ENCODE measurements around the gene SLC13A5. TPM values are rescaled to one million over a fixed set of nuclear protein-coding genes. Genes with fewer than 3 reads are reported as not detected.
"Not testable (repeated sequence)": the region's sequence is repeated elsewhere in the genome, so short reads cannot be mapped to it uniquely, and the experiment has no call there.

Gene SLC13A5
- total RNA-seq, 1 experiment from 2014 or later = not detected

GRCh38 chr17:6657633-6658287 is 55.4 kb downstream of the SLC13A5 start:
- Mint-ChIP-seq H3K9me3 (ENCODE audit: unreplicated experiment) (peaks cover 7% of the 10 kb centered on the region), H3K4me3 (ENCODE audit: unreplicated experiment) (no peak overlapping the region), H3K36me3 (ENCODE audit: insufficient read depth, unreplicated experiment) (no peaks in the 10 kb centered on the region), H3K27me3 (ENCODE audit: insufficient read depth, unreplicated experiment) (peaks cover 26% of the 10 kb centered on the region), H3K27ac (ENCODE audit: low read depth, unreplicated experiment) (no peak overlapping the region), H3K4me1 (ENCODE audit: insufficient read depth, unreplicated experiment) (peaks cover 34% of the 10 kb centered on the region)
- intact Hi-C loops (cut with micrococcal nuclease) = no loop called here
- POLR2A ChIA-PET = interaction anchor here (0.6 kb wide), 1 partner anchor 198 kb away, joined by 3 read pairs; no protein-coding TSS in a partner anchor
- DNase-seq (ENCODE audit: unreplicated experiment) = no peak
- CTCF ChIA-PET = interaction anchor here (1.0 kb wide), 2 partner anchors 9 to 186 kb away, joined by 3 to 4 read pairs; no protein-coding TSS in a partner anchor
- TF ChIP-seq CTCF (IDR thresholded peaks at IDR 0.05; ENCODE audit: unreplicated experiment) = no peak
- no TSS peak for BruUV-seq (replicated peaks)

- H3K4me3 Mint-ChIP-seq (ENCODE audit: unreplicated experiment); H3K9me3 Mint-ChIP-seq (ENCODE audit: unreplicated experiment); BruUV-seq (replicated peaks); DNase-seq (ENCODE audit: unreplicated experiment); intact Hi-C loops (cut with micrococcal nuclease); H3K36me3 Mint-ChIP-seq (ENCODE audit: insufficient read depth, unreplicated experiment); H3K27ac Mint-ChIP-seq (ENCODE audit: low read depth, unreplicated experiment): not testable (repeated sequence)
- POLR2A ChIA-PET = interaction anchor here (0.6 kb wide), 1 partner anchor 199 kb away, joined by 3 read pairs; no protein-coding TSS in a partner anchor
- peaks cover 26% of the 10 kb centered on the region for H3K27me3 Mint-ChIP-seq (ENCODE audit: insufficient read depth, unreplicated experiment)
- CTCF ChIA-PET = interaction anchor here (0.6 to 1.0 kb wide), 3 partner anchors 9 to 187 kb away, joined by 3 to 4 read pairs (median 3); no protein-coding TSS in a partner anchor
- peaks cover 38% of the 10 kb centered on the region for H3K4me1 Mint-ChIP-seq (ENCODE audit: insufficient read depth, unreplicated experiment)
These were observed 56.2 kb downstream of the SLC13A5 start for GRCh38 chr17:6656797-6657632.

GRCh38 chr17:6655732-6656361 is 57.3 kb downstream of the SLC13A5 start:
- POLR2A ChIA-PET; H3K27ac Mint-ChIP-seq (ENCODE audit: low read depth, unreplicated experiment); DNase-seq (ENCODE audit: unreplicated experiment); H3K36me3 Mint-ChIP-seq (ENCODE audit: insufficient read depth, unreplicated experiment); CTCF ChIA-PET; BruUV-seq (replicated peaks); intact Hi-C loops (cut with micrococcal nuclease); H3K9me3 Mint-ChIP-seq (ENCODE audit: unreplicated experiment): not testable (repeated sequence)
- H3K4me3 Mint-ChIP-seq (ENCODE audit: unreplicated experiment) = peak overlapping the region; percentile 63
- H3K27me3 Mint-ChIP-seq (ENCODE audit: insufficient read depth, unreplicated experiment) = peaks cover 19% of the 10 kb centered on the region
- peaks cover 38% of the 10 kb centered on the region for H3K4me1 Mint-ChIP-seq (ENCODE audit: insufficient read depth, unreplicated experiment)

- Mint-ChIP-seq H3K36me3 (ENCODE audit: insufficient read depth, unreplicated experiment) (peaks cover 8% of the 10 kb centered on the region), H3K4me3 (ENCODE audit: unreplicated experiment) (peak overlapping the region; percentile 63), H3K4me1 (ENCODE audit: insufficient read depth, unreplicated experiment) (peaks cover 36% of the 10 kb centered on the region), H3K9me3 (ENCODE audit: unreplicated experiment) (peaks cover 7% of the 10 kb centered on the region), H3K27me3 (ENCODE audit: insufficient read depth, unreplicated experiment) (peaks cover 12% of the 10 kb centered on the region), H3K27ac (ENCODE audit: low read depth, unreplicated experiment) (no peak overlapping the region)
- DNase-seq (ENCODE audit: unreplicated experiment) = peak; percentile 51
- no TSS peak for BruUV-seq (replicated peaks)
- ChIA-PET CTCF (no interaction called here), POLR2A (interaction anchor here (0.5 to 1.0 kb wide), 4 partner anchors 13 to 829 kb away, joined by 3 to 4 read pairs (median 4); no protein-coding TSS in a partner anchor)
- intact Hi-C loops (cut with micrococcal nuclease) = no loop called here
- TF ChIP-seq CTCF (IDR thresholded peaks at IDR 0.05; ENCODE audit: unreplicated experiment) = no peak
These were observed 58.1 kb downstream of the SLC13A5 start for GRCh38 chr17:6654841-6655731.

All from MCF 10A (cell line).